ENCODE results near the gene DRC3.

- TF ChIP-seq ZFP3 (CRISPR knock-in tag; IDR thresholded peaks at IDR 0.05): no peak
- TF ChIP-seq ZC3H10 (CRISPR knock-in tag; IDR thresholded peaks at IDR 0.05): no peak
- no peak for TF ChIP-seq TCF4 (CRISPR knock-in tag; IDR thresholded peaks at IDR 0.05; ENCODE audit: borderline replicate concordance)
- no peak for TF ChIP-seq PATZ1 (CRISPR knock-in tag; IDR thresholded peaks at IDR 0.05; ENCODE audit: borderline replicate concordance)
- TF ChIP-seq PPARA (CRISPR knock-in tag; IDR thresholded peaks at IDR 0.05; ENCODE audit: borderline replicate concordance): no peak
- no peak for TF ChIP-seq BACH2 (CRISPR knock-in tag; IDR thresholded peaks at IDR 0.05; ENCODE audit: borderline replicate concordance)
Observed at GRCh38 chr17:18040261-18040858, 67.7 kb downstream of the DRC3 start.

Measured in SK-N-SH treated with all-trans-retinoic acid at 6 μM for 48 hours (cell line).